ENCODE measurements around the gene CXCR5. TPM values are rescaled to one million over a fixed set of nuclear protein-coding genes. Genes with fewer than 3 reads are reported as not detected.
A peak's percentile ranks its signal among the peaks of the same experiment; 100 is the strongest.

Gene CXCR5
- total and polyA plus RNA-seq, 2 of the 4 experiments (the other 2 are of a cell fraction) = not detected

DNA sequence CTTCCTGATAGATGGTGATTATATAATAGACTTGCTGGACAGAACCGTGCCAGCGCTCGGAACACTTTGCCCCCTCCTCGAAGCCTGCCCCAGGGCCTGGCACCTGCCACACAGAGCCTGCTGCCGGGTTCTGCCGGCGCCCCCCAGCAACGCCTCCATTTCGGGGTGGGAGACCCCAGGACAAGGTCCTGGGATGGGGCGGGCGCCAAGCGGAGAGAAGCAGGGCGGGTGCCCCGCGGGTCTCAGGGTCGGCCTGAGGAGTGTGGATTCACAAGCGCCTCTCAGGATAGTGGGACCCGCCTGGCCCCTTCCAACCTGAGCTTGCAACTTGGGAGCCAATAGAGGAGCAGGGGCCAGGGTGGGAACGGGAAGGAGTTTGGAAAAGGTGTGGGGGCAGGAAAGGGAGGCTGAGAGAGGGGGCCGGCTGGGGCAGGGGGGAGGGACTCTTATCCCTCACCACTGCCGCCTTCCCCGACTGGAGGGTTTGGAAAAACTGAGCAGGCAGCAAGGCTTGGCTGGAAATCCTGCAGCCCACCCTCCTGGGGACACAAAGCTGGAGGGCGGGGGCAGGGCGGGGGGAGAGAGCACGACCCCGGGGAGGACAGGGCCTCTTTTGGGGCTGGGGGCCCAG, 45.3 kb downstream of the CXCR5 start:
- peak overlapping the region; percentile 68; the same call in 1 of the 2 replicates for H2AK5ac ChIP-seq (ENCODE audit: low read depth, low read length)
- no peak overlapping the region; the same call in 1 of the 2 replicates for H3K23ac ChIP-seq (ENCODE audit: low read depth, low read length)
- H3K9ac ChIP-seq (ENCODE audit: low read depth, low read length) = peak overlapping the region; percentile 75
- TF ChIP-seq NFE2L2 (IDR thresholded peaks at IDR 0.05; ENCODE audit: low read depth, low read length) = no peak
- TF ChIP-seq, protein P1, sequence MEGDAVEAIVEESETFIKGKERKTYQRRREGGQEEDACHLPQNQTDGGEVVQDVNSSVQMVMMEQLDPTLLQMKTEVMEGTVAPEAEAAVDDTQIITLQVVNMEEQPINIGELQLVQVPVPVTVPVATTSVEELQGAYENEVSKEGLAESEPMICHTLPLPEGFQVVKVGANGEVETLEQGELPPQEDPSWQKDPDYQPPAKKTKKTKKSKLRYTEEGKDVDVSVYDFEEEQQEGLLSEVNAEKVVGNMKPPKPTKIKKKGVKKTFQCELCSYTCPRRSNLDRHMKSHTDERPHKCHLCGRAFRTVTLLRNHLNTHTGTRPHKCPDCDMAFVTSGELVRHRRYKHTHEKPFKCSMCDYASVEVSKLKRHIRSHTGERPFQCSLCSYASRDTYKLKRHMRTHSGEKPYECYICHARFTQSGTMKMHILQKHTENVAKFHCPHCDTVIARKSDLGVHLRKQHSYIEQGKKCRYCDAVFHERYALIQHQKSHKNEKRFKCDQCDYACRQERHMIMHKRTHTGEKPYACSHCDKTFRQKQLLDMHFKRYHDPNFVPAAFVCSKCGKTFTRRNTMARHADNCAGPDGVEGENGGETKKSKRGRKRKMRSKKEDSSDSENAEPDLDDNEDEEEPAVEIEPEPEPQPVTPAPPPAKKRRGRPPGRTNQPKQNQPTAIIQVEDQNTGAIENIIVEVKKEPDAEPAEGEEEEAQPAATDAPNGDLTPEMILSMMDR (conservative IDR thresholded peaks at IDR 0.05; ENCODE audit: low read depth, low read length) = 0 out of 2 replicates have a peak, but pooled peaks have one; percentile 5
- TF ChIP-seq SMC3 (IDR thresholded peaks at IDR 0.05; ENCODE audit: low read depth, low read length) = peak; percentile 7; the same call in 1 of the 2 replicates
- H3K4ac ChIP-seq (ENCODE audit: low read depth, low read length) = peak overlapping the region; percentile 78; the same call in 1 of the 2 replicates
- 0% methylated on average over 4 of the region's 26 CpGs; no CpG with 5 or more reads in 1 of the 2 experiments for WGBS, 2 experiments (ENCODE audit: extremely low coverage in 2 of 2, insufficient read length in 1 of 2)
- dilution Hi-C loops (cut with HindIII; ENCODE audit: low sequenced_read_pairs, unreplicated experiment) (no loop called here), in situ Hi-C loops (cut with MboI; ENCODE audit: low sequenced_read_pairs) (no loop called here), intact Hi-C loops (cut with micrococcal nuclease) (loop anchor here (1.0 kb wide), 4 partner anchors 22 to 270 kb away; partner anchors contain the start of gene DDX6)
- H4K5ac ChIP-seq (ENCODE audit: low read depth, low read length) = no peak overlapping the region
- peak overlapping the region in 1 of 2 experiments; percentile 67; a peak in 2 of 4 replicates for H4K8ac ChIP-seq (ENCODE audit: low read depth in 2 of 2, low read length in 2 of 2)
- H3K18ac ChIP-seq (ENCODE audit: low read depth, low read length) = no peak overlapping the region; the same call in 1 of the 2 replicates
- H2BK120ac ChIP-seq (ENCODE audit: low read depth, low read length) = peak overlapping the region; percentile 82
- ATAC-seq (ENCODE audit: low read depth) (peak; percentile 10), DNase-seq (peak; percentile 41)
- peak overlapping the region; percentile 80 for H3K4me2 ChIP-seq (ENCODE audit: low read depth, low read length)
- peak overlapping the region; percentile 68 for H2AK9ac ChIP-seq (replicated peaks; ENCODE audit: low read depth, low read length, poor library complexity)
- H3K4me1 ChIP-seq (ENCODE audit: control insufficient read depth, insufficient read depth, low read length) = peaks cover 5% of the 10 kb centered on the region; the same call in 1 of the 2 replicates
- peak overlapping the region; percentile 66; the same call in 1 of the 3 replicates for H2BK15ac ChIP-seq (ENCODE audit: low read depth, low read length)
- no peak overlapping the region for H2BK20ac ChIP-seq (ENCODE audit: low read depth, low read length)
- H3K36me3 ChIP-seq (ENCODE audit: control insufficient read depth, insufficient read depth, low read length) = no peaks in the 10 kb centered on the region
- H3K9me1 ChIP-seq (ENCODE audit: insufficient read depth, low read length) = no peaks in the 10 kb centered on the region
- peak overlapping the region; percentile 69 for H3K4me3 ChIP-seq (ENCODE audit: insufficient read depth, low read depth, low read length)
- H3K27ac ChIP-seq (ENCODE audit: insufficient read depth, low read length) = peak overlapping the region; percentile 88
- ChIA-PET POLR2A (ENCODE audit: unreplicated experiment) (interaction anchor here (0.8 kb wide), 1 partner anchor 17 kb away, joined by 13 read pairs; no protein-coding TSS in a partner anchor), CTCF (interaction anchor here (1.1 to 1.4 kb wide), 4 partner anchors 8 to 19 kb away, joined by 3 to 15 read pairs (median 3); no protein-coding TSS in a partner anchor)
- H2AFZ ChIP-seq (replicated peaks; ENCODE audit: low read length, poor library complexity) = peak overlapping the region; percentile 97
- BruUV-seq (replicated peaks) = no TSS peak
- H4K20me1 ChIP-seq (ENCODE audit: insufficient read depth, low read length) = peaks cover 11% of the 10 kb centered on the region
- H3K9me3 ChIP-seq (ENCODE audit: control insufficient read depth, insufficient read depth, low read length) = no peaks in the 10 kb centered on the region
- H3K56ac ChIP-seq (ENCODE audit: extremely low read depth, insufficient read depth, low read length) = peak overlapping the region; percentile 14; the same call in 1 of the 2 replicates
- no peaks in the 10 kb centered on the region for H3K27me3 ChIP-seq (ENCODE audit: control insufficient read depth, insufficient read depth, low read length)
- peak overlapping the region; percentile 70 for H2BK5ac ChIP-seq (ENCODE audit: low read depth, low read length, poor library complexity, severe bottlenecking)
- peaks cover 0 to 24% of the 10 kb centered on the region in 2 experiments; a peak in 2 of 4 replicates for H3K79me1 ChIP-seq (ENCODE audit: low read depth in 1 of 2, low read length in 2 of 2)
- H3K14ac ChIP-seq (replicated peaks; ENCODE audit: low read depth, low read length) = no peak overlapping the region
- H4K91ac ChIP-seq (ENCODE audit: insufficient read depth, low read depth, low read length) = peak overlapping the region; percentile 60
